IMR-90 (cell line): Measurements from ENCODE around the gene CCR5. TPM values are rescaled to one million over a fixed set of nuclear protein-coding genes. Genes with fewer than 3 reads are reported as not detected.

Experiments used
- ATAC-seq: fragments of 200-7000 bp; cut with Tn5 transposase; 2 replicates; pipeline ENCODE4 v1.9.1; 2020; ENCODE audit warnings: low read depth, mild to moderate bottlenecking, moderate library complexity
- BruUV-seq: library from RNA; stranded (reverse); fragments of 400-500 nt; replicated peaks from 2 replicates; lab custom pipeline; 2021; lab: Mats Ljungman, UMichigan
- CTCF ChIA-PET: fragments of 300-600 bp; formaldehyde crosslinking; extraction: SDS; loops from one replicate; lab custom pipeline; 2021; ENCODE audit warnings: antibody characterized with exemption; lab: Yijun Ruan, JAX
- POLR2A ChIA-PET: fragments of 300-600 bp; sonication (Branson Sonifier 250); formaldehyde crosslinking; loops from one replicate; lab custom pipeline; 2022; ENCODE audit warnings: antibody characterized with exemption; ENCODE audit not compliant: unreplicated experiment; lab: Charles Lee
- DNase-seq: peaks from one replicate; pipeline ENCODE4 v3.0.0; 2013
- H2AFZ ChIP-seq: replicated peaks from 2 replicates; pipeline ENCODE3; 2013; ENCODE audit warnings: low read length, mild to moderate bottlenecking; ENCODE audit not compliant: poor library complexity
- H2AK5ac ChIP-seq: 2 replicates; pipeline ENCODE4 v1.6.1; 2013; ENCODE audit warnings: low read depth, low read length, inconsistent platforms
- H2AK9ac ChIP-seq: replicated peaks from 2 replicates; pipeline ENCODE3; 2013; ENCODE audit warnings: mild to moderate bottlenecking, low read depth, low read length, moderate library complexity; ENCODE audit not compliant: poor library complexity
- H2BK120ac ChIP-seq: 2 replicates; pipeline ENCODE4 v1.6.1; 2013; ENCODE audit warnings: low read depth, low read length, inconsistent platforms
- H2BK15ac ChIP-seq: 3 replicates; pipeline ENCODE4 v1.6.1; 2013; ENCODE audit warnings: low read depth, low read length, inconsistent platforms
- H2BK20ac ChIP-seq: 2 replicates; pipeline ENCODE4 v1.6.1; 2013; ENCODE audit warnings: low read depth, mild to moderate bottlenecking, inconsistent platforms, low read length, moderate library complexity
- H2BK5ac ChIP-seq: 2 replicates; pipeline ENCODE4 v1.6.1; 2013; ENCODE audit warnings: mild to moderate bottlenecking, low read depth, low read length, inconsistent platforms; ENCODE audit not compliant: poor library complexity, severe bottlenecking
- H3K14ac ChIP-seq: replicated peaks from 2 replicates; pipeline ENCODE4 v1.6.1; 2013; ENCODE audit warnings: low read depth, low read length, inconsistent platforms
- H3K18ac ChIP-seq: 2 replicates; pipeline ENCODE4 v1.6.1; 2013; ENCODE audit warnings: low read depth, low read length, control low read depth
- H3K23ac ChIP-seq: 2 replicates; pipeline ENCODE4 v1.6.1; 2013; ENCODE audit warnings: low read depth, low read length, inconsistent platforms
- H3K27ac ChIP-seq: 2 replicates; pipeline ENCODE4 v1.5.1; 2013; ENCODE audit warnings: mild to moderate bottlenecking, control low read depth, low read length; ENCODE audit not compliant: insufficient read depth
- H3K27me3 ChIP-seq: 2 replicates; pipeline ENCODE4 v1.6.1; 2013; ENCODE audit warnings: low read length; ENCODE audit not compliant: control insufficient read depth, insufficient read depth
- H3K36me3 ChIP-seq: 2 replicates; pipeline ENCODE4 v1.6.1; 2013; ENCODE audit warnings: low read length, mixed read lengths; ENCODE audit not compliant: control insufficient read depth, insufficient read depth
- H3K4ac ChIP-seq: 2 replicates; pipeline ENCODE4 v1.6.1; 2013; ENCODE audit warnings: low read depth, low read length, inconsistent platforms
- H3K4me1 ChIP-seq: 2 replicates; pipeline ENCODE4 v1.6.1; 2013; ENCODE audit warnings: low read length, mixed read lengths; ENCODE audit not compliant: control insufficient read depth, insufficient read depth
- H3K4me2 ChIP-seq: 2 replicates; pipeline ENCODE4 v1.6.1; 2013; ENCODE audit warnings: low read depth, mild to moderate bottlenecking, control low read depth, low read length, moderate library complexity
- H3K4me3 ChIP-seq: 2 replicates; pipeline ENCODE4 v1.5.1; 2013; ENCODE audit warnings: low read depth, mild to moderate bottlenecking, control low read depth, low read length, moderate library complexity; ENCODE audit not compliant: insufficient read depth
- H3K56ac ChIP-seq: 2 replicates; pipeline ENCODE4 v1.6.1; 2013; ENCODE audit warnings: low read length, inconsistent platforms; ENCODE audit not compliant: insufficient read depth; ENCODE audit errors: extremely low read depth
- H3K79me1 ChIP-seq, 2 experiments: 2 replicates each; pipeline ENCODE4 v1.6.1; 2013; ENCODE audit warnings: low read length in 2 of 2, inconsistent platforms in 1 of 2, low read depth in 1 of 2
- H3K9ac ChIP-seq: 2 replicates; pipeline ENCODE4 v1.6.1; 2013; ENCODE audit warnings: low read depth, low read length, control low read depth
- H3K9me1 ChIP-seq: 2 replicates; pipeline ENCODE4 v1.6.1; 2013; ENCODE audit warnings: low read length, inconsistent platforms; ENCODE audit not compliant: insufficient read depth
- H3K9me3 ChIP-seq: 2 replicates; pipeline ENCODE4 v1.6.1; 2013; ENCODE audit warnings: low read length; ENCODE audit not compliant: control insufficient read depth, insufficient read depth
- H4K20me1 ChIP-seq: 2 replicates; pipeline ENCODE4 v1.6.1; 2013; ENCODE audit warnings: low read length, inconsistent platforms; ENCODE audit not compliant: insufficient read depth
- H4K5ac ChIP-seq: 2 replicates; pipeline ENCODE4 v1.6.1; 2013; ENCODE audit warnings: mild to moderate bottlenecking, low read depth, low read length, control low read depth
- H4K8ac ChIP-seq, 2 experiments: 2 replicates each; pipeline ENCODE4 v1.6.1; 2013; ENCODE audit warnings: low read depth in 2 of 2, low read length in 2 of 2, control low read depth in 1 of 2, inconsistent platforms in 1 of 2
- H4K91ac ChIP-seq: 2 replicates; pipeline ENCODE4 v1.6.1; 2013; ENCODE audit warnings: low read depth, low read length, inconsistent platforms; ENCODE audit not compliant: insufficient read depth
- BHLHE40 ChIP-seq: fragments of 150-350 bp; IDR thresholded peaks from 2 replicates; pipeline ENCODE4 v1.6.1; 2016; ENCODE audit warnings: mild to moderate bottlenecking, low read depth, low read length
- CEBPB ChIP-seq: IDR thresholded peaks from 2 replicates; pipeline ENCODE4 v1.6.1; 2012; ENCODE audit warnings: low read depth, low read length, improper control_type of control experiment
- CHD1 ChIP-seq: IDR thresholded peaks from 2 replicates; pipeline ENCODE4 v1.6.1; 2012; ENCODE audit warnings: low read depth, low read length, improper control_type of control experiment
- CTCF ChIP-seq: conservative IDR thresholded peaks from 2 replicates; pipeline ENCODE4 v1.5.1; 2012; ENCODE audit warnings: mild to moderate bottlenecking, low read depth, low read length, improper control_type of control experiment
- MAFK ChIP-seq: IDR thresholded peaks from 2 replicates; pipeline ENCODE4 v1.6.1; 2012; ENCODE audit warnings: low read depth, low read length, improper control_type of control experiment
- MAZ ChIP-seq: IDR thresholded peaks from 2 replicates; pipeline ENCODE4 v1.6.1; 2012; ENCODE audit warnings: low read depth, mild to moderate bottlenecking, low read length, improper control_type of control experiment, moderate library complexity, borderline replicate concordance
- POLR2A ChIP-seq: IDR thresholded peaks from 2 replicates; pipeline ENCODE4 v1.6.1; 2012; ENCODE audit warnings: mild to moderate bottlenecking, low read depth, low read length
- RCOR1 ChIP-seq: IDR thresholded peaks from 2 replicates; pipeline ENCODE4 v1.6.1; 2012; ENCODE audit warnings: mild to moderate bottlenecking, low read length, improper control_type of control experiment; ENCODE audit not compliant: insufficient replicate concordance
- SMC3 ChIP-seq: fragments of 150-350 bp; IDR thresholded peaks from 2 replicates; pipeline ENCODE4 v1.6.1; 2016; ENCODE audit warnings: low read depth, mild to moderate bottlenecking, antibody characterized with exemption, low read length, moderate library complexity
- USF2 ChIP-seq: fragments of 150-350 bp; IDR thresholded peaks from 2 replicates; pipeline ENCODE4 v1.6.1; 2017; ENCODE audit warnings: mild to moderate bottlenecking, antibody characterized with exemption, low read length, low read depth
- WGBS, 2 experiments: methylation state at CpG; one replicate each; pipeline versions ENCODE4 v1.1.5 to v1.1.7; 2013; ENCODE audit warnings: missing lambda C conversion rate in 2 of 2; ENCODE audit not compliant: insufficient read length in 1 of 2; ENCODE audit errors: extremely low coverage in 2 of 2; 5-methylcytosine and 5-hydroxymethylcytosine counted together
- dilution Hi-C: fragments of 300-500 bp; cut with HindIII; formaldehyde crosslinking; loops from one replicate; pipeline ENCODE4 v1.14.3; 2018; ENCODE audit warnings: low sequenced_read_pairs; ENCODE audit not compliant: unreplicated experiment
- in situ Hi-C: fragments of 300-500 bp; cut with MboI; formaldehyde crosslinking; loops from 3 replicates; pipeline ENCODE4 v1.14.3; 2019; ENCODE audit warnings: low sequenced_read_pairs, inconsistent platforms, mixed read lengths
- intact Hi-C: fragments of 100-400 bp; cut with micrococcal nuclease; formaldehyde crosslinking; loops from 2 replicates; pipeline ENCODE4 v1.10.0; 2022
- polyA plus RNA-seq, 3 experiments: library from polyadenylated mRNA; depleted of rRNA; stranded (reverse); fragments of >200 nt; gene quantifications; 2 replicates each; pipeline ENCODE4 v1.2.3, GENCODE V29; 2012; ENCODE audit warnings: low replicate concordance in 1 of 3
- total RNA-seq: library from RNA; depleted of rRNA; stranded (reverse); fragments of >200 nt; gene quantifications from 2 replicates; pipeline ENCODE4 v1.2.3, GENCODE V29; 2012
- TF ChIP-seq, protein P1 (sequence below): fragments of 150-350 bp; IDR thresholded peaks from 2 replicates; pipeline ENCODE4 v1.6.1; 2016; ENCODE audit warnings: low read depth, mild to moderate bottlenecking, low read length, moderate library complexity, borderline replicate concordance

Gene CCR5
- total and polyA plus RNA-seq, 2 of the 4 experiments (the other 2 are of a cell fraction), result not detected

- DNase-seq (no peak), ATAC-seq (no peak)
- Histone ChIP-seq H4K5ac (no peak overlapping the region), H2AFZ (no peak overlapping the region), H3K4ac (no peak overlapping the region), H3K27me3 (peaks cover 6% of the 10 kb centered on the region), H3K4me3 (no peak overlapping the region), H3K14ac (no peak overlapping the region), H2BK5ac (no peak overlapping the region), H4K91ac (no peak overlapping the region), H3K4me1 (peaks cover 2% of the 10 kb centered on the region), H2BK120ac (no peak overlapping the region), H3K27ac (no peak overlapping the region), H2AK9ac (no peak overlapping the region), H2AK5ac (no peak overlapping the region), H3K23ac (no peak overlapping the region), H4K20me1 (no peaks in the 10 kb centered on the region), H3K9me1 (no peaks in the 10 kb centered on the region), H2BK15ac (no peak overlapping the region), H3K9me3 (no peaks in the 10 kb centered on the region), H3K79me1 (no peaks in the 10 kb centered on the region), H3K4me2 (no peak overlapping the region), H3K56ac (no peak overlapping the region), H3K9ac (no peak overlapping the region), H3K18ac (no peak overlapping the region), H3K36me3 (no peaks in the 10 kb centered on the region), H4K8ac (no peak overlapping the region), H2BK20ac (no peak overlapping the region)
- ChIA-PET CTCF (interaction anchor here (0.8 kb wide), 1 partner anchor 11 kb away, joined by 3 read pairs; no protein-coding TSS in a partner anchor), POLR2A (no interaction called here)
- dilution Hi-C loops, result no loop called here
- in situ Hi-C loops, result no loop called here
- no peak for TF ChIP-seq CHD1
- TF ChIP-seq BHLHE40, result no peak
- no peak for TF ChIP-seq RCOR1
- TF ChIP-seq USF2, result no peak
- no peak for TF ChIP-seq MAZ
- no peak for TF ChIP-seq CEBPB
- no peak for TF ChIP-seq MAFK
- TF ChIP-seq CTCF, result no peak
- no peak for TF ChIP-seq SMC3
- TF ChIP-seq, protein P1, sequence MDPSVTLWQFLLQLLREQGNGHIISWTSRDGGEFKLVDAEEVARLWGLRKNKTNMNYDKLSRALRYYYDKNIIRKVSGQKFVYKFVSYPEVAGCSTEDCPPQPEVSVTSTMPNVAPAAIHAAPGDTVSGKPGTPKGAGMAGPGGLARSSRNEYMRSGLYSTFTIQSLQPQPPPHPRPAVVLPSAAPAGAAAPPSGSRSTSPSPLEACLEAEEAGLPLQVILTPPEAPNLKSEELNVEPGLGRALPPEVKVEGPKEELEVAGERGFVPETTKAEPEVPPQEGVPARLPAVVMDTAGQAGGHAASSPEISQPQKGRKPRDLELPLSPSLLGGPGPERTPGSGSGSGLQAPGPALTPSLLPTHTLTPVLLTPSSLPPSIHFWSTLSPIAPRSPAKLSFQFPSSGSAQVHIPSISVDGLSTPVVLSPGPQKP, result no peak
- no peak for TF ChIP-seq POLR2A
- BruUV-seq, result no TSS peak
- intact Hi-C loops, result no loop called here
- WGBS, 2 experiments, result 67% methylated on average over 3 of the region's 7 CpGs; no CpG with 5 or more reads in 1 of the 2 experiments
Measured at GRCh38 chr3:46416811-46417510, 46.2 kb downstream of the CCR5 start.
